NT2/D1 (cell line): Measurements from ENCODE around the gene UBAP1.
"Not testable (repeated sequence)": the region's sequence is repeated elsewhere in the genome, so short reads cannot be mapped to it uniquely, and the experiment has no call there.

Experiments
- SUZ12 ChIP-seq: IDR thresholded peaks from 2 replicates; pipeline ENCODE4 v1.6.1; 2011; ENCODE audit not compliant: insufficient read length, insufficient read depth; ENCODE audit errors: extremely low read depth
- YY1 ChIP-seq: IDR thresholded peaks from 2 replicates; pipeline ENCODE4 v1.6.1; 2011; ENCODE audit not compliant: insufficient read length, insufficient read depth
- ZNF274 ChIP-seq: IDR thresholded peaks from 2 replicates; pipeline ENCODE4 v1.6.1; 2011; ENCODE audit warnings: mild to moderate bottlenecking, low read depth, low read length

DNA sequence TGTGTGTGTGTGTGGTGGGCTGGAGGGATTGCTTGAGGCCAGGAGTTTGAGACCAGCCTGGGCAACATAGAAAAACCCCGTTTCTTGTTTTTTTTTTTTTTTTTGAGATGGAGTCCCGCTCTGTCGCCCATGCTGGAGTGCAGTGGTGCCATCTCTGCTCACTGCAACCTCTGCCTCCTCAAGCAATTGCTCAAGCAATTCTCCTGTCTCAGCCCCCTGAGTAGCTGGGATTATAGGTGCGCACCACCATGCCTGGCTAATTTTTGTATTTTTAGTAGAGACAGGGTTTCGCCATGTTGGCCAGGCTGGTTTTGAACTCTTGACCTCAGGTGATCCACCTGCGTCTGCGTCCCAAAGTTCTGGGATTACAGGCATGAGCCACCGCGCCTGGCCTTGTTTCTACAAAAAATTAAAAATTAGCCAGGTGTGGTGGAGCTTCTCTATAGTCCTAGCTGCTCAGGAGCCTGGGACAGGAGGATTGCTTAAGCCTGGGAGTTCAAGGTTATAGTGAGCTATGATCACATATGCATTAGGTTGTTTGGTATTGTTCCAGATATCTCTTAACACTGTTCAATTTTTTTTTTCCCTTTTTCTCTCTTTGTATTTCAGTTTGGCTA lies 47.4 kb downstream of the UBAP1 start:
- not testable (repeated sequence) for TF ChIP-seq SUZ12, ZNF274, YY1
